Esophagus muscularis mucosa (tissue), 4 donors: ENCODE results near the gene BLOC1S4. TPM values are rescaled to one million over a fixed set of nuclear protein-coding genes. Genes with fewer than 3 reads are reported as not detected.
"Not testable (repeated sequence)": the region's sequence is repeated elsewhere in the genome, so short reads cannot be mapped to it uniquely, and the experiment has no call there.

ENCODE experiments used
- DNase-seq: peaks from one replicate; pipeline ENCODE4 v3.0.0-alpha.2; 2017; ENCODE audit errors: extremely low spot score
- H3K27ac ChIP-seq, 4 donors: fragments of 200-600 bp; sonication (generic); replicated peaks in 1 of 4; 1 replicate in 3 of 4; 2 replicates in 1 of 4; pipeline ENCODE4 v1.5.1; 2016 to 2019; ENCODE audit warnings: mild to moderate bottlenecking in 1 of 4
- H3K27me3 ChIP-seq, 4 donors: fragments of 200-600 bp; sonication (generic); one replicate each; pipeline versions ENCODE4 v1.5.1 to v1.6.0; 2016 to 2019
- H3K36me3 ChIP-seq, 4 donors: fragments of 200-600 bp; sonication (generic); one replicate each; pipeline ENCODE4 v1.5.1; 2016 to 2019
- H3K4me1 ChIP-seq, 4 donors: fragments of 200-600 bp; sonication (generic); one replicate each; pipeline ENCODE4 v1.5.1; 2016 to 2019
- H3K4me3 ChIP-seq, 4 donors: fragments of 200-600 bp; sonication (generic); 1 replicate in 2 of 4; 2 replicates in 2 of 4; pipeline ENCODE4 v1.5.1; 2016 to 2019; ENCODE audit warnings: mild to moderate bottlenecking in 4 of 4, moderate library complexity in 1 of 4
- H3K9me3 ChIP-seq, 4 donors: fragments of 200-600 bp; sonication (generic); 1 replicate in 3 of 4; 2 replicates in 1 of 4; pipeline ENCODE4 v1.5.1; 2016 to 2019
- EP300 ChIP-seq: sonication (generic); formaldehyde crosslinking; IDR thresholded peaks from one replicate; pipeline ENCODE4 v1.6.1; 2017; ENCODE audit warnings: antibody characterized with exemption
- POLR2A ChIP-seq: fragments of 450-650 bp; IDR thresholded peaks from one replicate; pipeline ENCODE4 v1.6.1; 2017; ENCODE audit warnings: antibody characterized with exemption, moderate library complexity, mild to moderate bottlenecking, low read depth
- POLR2AphosphoS5 ChIP-seq, 2 donors: sonication (generic); formaldehyde crosslinking; IDR thresholded peaks; one replicate each; pipeline ENCODE4 v1.6.1; 2017; ENCODE audit warnings: antibody characterized with exemption in 2 of 2
- WGBS: methylation state at CpG from one replicate; pipeline ENCODE4 v1.1.5; 2018; 5-methylcytosine and 5-hydroxymethylcytosine counted together
- intact Hi-C: fragments of 100-400 bp; cut with DNase I; formaldehyde crosslinking; loops from one replicate; pipeline ENCODE4 v1.15.1; 2023
- total RNA-seq, 4 donors: library from RNA; depleted of rRNA; stranded (reverse); fragments of >200 nt; gene quantifications; one replicate each; pipeline versions ENCODE4 v1.1.0 to v1.2.1, GENCODE V29; 2016
- TF ChIP-seq, protein P1 (sequence below), 3 experiments: fragments of 200-600 bp in 2 of 3; fragments of 450-650 bp in 1 of 3; sonication (generic) in 2 of 3; IDR thresholded peaks; one replicate each; pipeline ENCODE4 v1.5.1; 2017 to 2019; ENCODE audit warnings: antibody characterized with exemption in 3 of 3, mild to moderate bottlenecking in 2 of 3, moderate library complexity in 1 of 3

The BLOC1S4 gene
- total RNA-seq, 4 donors from 2014 or later = 15.8 to 21.9 (median 17.9) TPM

DNA sequence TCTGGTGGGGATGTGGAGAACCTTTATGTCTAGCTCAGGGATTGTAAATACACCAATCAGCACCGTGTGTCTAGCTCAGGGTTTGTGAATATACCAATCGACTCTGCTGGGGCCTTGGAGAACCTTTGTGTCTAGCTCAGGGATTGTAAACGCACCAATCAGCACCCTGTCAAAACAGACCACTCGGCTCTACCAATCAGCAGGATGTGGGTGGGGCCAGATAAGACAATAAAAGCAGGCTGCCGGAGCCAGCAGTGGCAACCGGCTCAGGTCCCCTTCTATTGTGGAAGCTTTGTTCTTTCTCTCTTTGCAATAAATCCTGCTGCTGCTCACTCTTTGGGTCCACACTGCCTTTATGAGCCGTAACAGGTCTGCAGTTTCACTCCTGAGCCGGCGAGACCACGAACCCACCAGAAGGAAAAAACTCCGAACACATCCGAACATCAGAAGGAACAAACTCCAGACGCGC is 42.7 kb upstream of the BLOC1S4 start:
- DNase-seq, intact Hi-C loops, H3K27me3 ChIP-seq, H3K9me3 ChIP-seq: not testable (repeated sequence)
- peak overlapping the region; percentile 81 to 96 (median 82) for H3K4me3 ChIP-seq
- 49% methylated on average over 13 of the region's 14 CpGs for WGBS
- H3K27ac ChIP-seq = peak overlapping the region; percentile 85 to 93 (median 88)
- peaks cover 0 to 26% (median 3%) of the 10 kb centered on the region in 4 donors for H3K36me3 ChIP-seq
- peaks cover 27 to 48% (median 46%) of the 10 kb centered on the region in 4 donors for H3K4me1 ChIP-seq
- TF ChIP-seq POLR2AphosphoS5 (IDR thresholded peaks at IDR 0.05) = peak in 1 of 2 donors; percentile 4

DNA sequence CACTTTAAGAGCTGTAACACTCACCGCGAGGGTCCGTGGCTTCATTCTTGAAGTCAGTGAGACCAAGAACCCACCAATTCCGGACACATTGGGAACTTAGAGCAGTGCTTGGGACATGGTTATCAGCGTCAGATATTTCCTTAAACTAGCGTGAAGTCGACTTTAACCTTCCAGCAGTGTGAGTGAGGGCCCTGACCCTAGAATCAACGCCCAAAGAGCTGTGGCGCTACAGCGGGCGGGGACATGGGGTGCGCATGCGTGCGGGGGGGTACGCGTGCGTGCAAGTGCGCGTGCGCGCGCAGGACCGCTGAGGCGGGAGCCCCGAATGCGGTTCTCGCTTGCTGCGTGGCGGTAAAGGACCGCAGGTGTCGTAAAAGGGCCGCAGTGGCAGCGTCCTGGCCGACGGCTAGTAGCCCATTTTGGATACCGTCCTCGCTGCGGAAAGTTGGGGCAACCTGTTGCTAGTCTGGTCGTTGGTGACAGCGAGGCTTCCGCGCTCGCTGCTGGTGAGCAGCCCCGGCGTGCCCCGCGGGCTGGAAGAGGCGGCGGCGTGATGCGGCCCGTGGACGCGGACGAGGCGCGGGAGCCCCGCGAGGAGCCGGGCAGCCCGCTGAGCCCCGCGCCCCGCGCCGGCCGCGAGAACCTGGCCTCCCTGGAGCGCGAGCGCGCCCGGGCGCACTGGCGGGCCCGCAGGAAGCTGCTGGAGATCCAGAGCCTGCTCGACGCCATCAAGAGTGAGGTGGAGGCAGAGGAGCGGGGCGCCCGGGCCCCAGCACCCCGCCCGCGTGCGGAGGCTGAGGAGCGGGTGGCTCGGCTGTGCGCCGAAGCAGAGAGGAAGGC is 42.1 kb upstream of the BLOC1S4 start:
- peaks cover 0 to 27% (median 2%) of the 10 kb centered on the region in 4 donors for H3K36me3 ChIP-seq
- H3K27me3 ChIP-seq = no peaks in the 10 kb centered on the region
- H3K4me1 ChIP-seq = peaks cover 27 to 48% (median 46%) of the 10 kb centered on the region in 4 donors
- peak; percentile 96 for DNase-seq
- 4% methylated on average over 20 of the region's 89 CpGs for WGBS
- no peaks in the 10 kb centered on the region for H3K9me3 ChIP-seq
- peak overlapping the region; percentile 85 to 93 (median 88) for H3K27ac ChIP-seq
- intact Hi-C loops = loop anchor here (1.0 kb wide), 1 partner anchor 35 kb away; the partner anchor contains the start of gene MRFAP1L1
- H3K4me3 ChIP-seq = peak overlapping the region; percentile 81 to 96 (median 82)
- TF ChIP-seq, protein P1, sequence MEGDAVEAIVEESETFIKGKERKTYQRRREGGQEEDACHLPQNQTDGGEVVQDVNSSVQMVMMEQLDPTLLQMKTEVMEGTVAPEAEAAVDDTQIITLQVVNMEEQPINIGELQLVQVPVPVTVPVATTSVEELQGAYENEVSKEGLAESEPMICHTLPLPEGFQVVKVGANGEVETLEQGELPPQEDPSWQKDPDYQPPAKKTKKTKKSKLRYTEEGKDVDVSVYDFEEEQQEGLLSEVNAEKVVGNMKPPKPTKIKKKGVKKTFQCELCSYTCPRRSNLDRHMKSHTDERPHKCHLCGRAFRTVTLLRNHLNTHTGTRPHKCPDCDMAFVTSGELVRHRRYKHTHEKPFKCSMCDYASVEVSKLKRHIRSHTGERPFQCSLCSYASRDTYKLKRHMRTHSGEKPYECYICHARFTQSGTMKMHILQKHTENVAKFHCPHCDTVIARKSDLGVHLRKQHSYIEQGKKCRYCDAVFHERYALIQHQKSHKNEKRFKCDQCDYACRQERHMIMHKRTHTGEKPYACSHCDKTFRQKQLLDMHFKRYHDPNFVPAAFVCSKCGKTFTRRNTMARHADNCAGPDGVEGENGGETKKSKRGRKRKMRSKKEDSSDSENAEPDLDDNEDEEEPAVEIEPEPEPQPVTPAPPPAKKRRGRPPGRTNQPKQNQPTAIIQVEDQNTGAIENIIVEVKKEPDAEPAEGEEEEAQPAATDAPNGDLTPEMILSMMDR (IDR thresholded peaks at IDR 0.05) = peak in 1 of 3 experiments; percentile 6
- TF ChIP-seq POLR2AphosphoS5 (IDR thresholded peaks at IDR 0.05) (peak; percentile 82 to 94), POLR2A (no peak)

DNA sequence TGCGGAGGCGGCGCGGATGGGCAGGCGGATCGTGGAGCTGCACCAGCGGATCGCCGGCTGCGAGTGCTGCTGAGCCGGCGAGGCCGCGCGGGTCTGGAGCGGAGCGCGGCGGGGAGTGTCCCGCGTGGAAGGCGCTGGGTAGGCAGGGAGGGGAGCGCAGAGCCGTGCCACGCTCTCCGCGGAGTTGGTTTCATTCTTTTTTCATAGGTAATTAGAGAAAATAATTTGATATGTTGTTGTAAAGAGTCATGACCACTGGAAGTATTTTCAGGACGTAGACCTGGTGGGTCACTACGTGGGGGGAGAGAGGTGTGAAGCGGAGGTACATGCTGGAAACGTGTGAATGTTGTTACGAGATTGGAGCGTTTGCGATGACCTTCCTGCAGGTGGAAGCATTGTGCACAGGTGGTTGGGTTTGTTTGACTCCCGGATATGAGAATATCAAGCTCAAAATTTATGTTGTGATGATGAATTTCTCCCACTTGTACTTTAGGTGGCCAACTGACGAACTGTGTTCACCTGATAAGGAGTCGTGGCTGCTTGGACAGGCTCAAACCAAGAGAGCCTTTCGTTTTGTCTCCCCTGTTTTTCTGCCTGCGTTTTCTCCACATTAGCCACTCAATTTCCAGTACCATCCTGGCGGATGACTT is 41.3 kb upstream of the BLOC1S4 start:
- Histone ChIP-seq H3K27ac (peak overlapping the region; percentile 85 to 93 (median 88)), H3K9me3 (no peaks in the 10 kb centered on the region), H3K27me3 (no peaks in the 10 kb centered on the region), H3K4me1 (peaks cover 27 to 48% (median 46%) of the 10 kb centered on the region in 4 donors), H3K4me3 (peak overlapping the region; percentile 81 to 96 (median 82)), H3K36me3 (peaks cover 0 to 20% (median 1%) of the 10 kb centered on the region in 4 donors)
- TF ChIP-seq POLR2A = no peak
- no peak for TF ChIP-seq POLR2AphosphoS5 (IDR thresholded peaks at IDR 0.05)
- TF ChIP-seq, protein P1 (IDR thresholded peaks at IDR 0.05) = peak in 2 of 3 experiments; percentile 22 to 35
- no peak for TF ChIP-seq EP300
- DNase-seq = no peak
- WGBS = 9% methylated on average over 30 of the region's 40 CpGs
- intact Hi-C loops = loop anchor here (1.0 to 5.0 kb wide), 2 partner anchors 32 to 35 kb away; partner anchors contain the start of genes MRFAP1 and MRFAP1L1

DNA sequence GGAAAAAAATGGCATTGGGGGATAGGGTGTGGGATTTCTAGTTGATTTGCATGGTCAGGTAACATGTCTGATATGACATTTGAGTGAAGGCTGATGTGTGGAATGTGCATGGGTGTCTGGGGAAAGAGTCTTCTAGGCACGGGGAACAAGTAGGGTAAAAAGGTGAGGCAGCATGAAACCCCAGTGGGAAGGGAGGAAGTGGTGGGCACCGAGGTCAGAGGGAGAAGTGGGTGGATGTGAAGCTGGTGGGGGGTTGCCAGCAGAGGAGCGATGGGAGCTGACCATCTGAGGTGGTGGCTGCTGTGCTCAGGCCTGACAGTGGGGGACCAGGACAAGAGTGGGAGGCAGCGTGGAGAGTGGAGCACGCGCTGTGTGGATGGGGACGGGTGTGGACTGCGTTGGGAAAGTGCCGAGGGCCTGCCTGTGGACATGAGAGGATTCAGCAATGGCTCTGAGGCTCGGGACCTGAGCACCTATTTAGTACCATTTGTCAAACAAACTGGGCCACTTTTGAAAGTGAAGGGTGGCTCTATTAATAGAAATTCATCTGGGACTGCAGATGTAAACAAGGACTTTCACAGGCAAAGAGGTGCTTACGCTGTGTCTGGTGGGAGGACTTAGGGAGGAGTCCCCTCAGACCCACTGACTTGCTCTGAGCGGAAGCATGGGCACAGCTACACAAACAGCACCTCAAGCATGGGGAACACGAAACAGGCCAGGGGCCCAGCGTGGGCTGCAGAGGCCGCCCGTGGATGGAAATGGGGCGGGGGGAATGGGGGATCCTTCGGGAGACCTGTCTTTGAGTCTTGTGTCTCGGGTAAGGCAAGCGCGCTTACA is 39.0 kb upstream of the BLOC1S4 start:
- TF ChIP-seq POLR2AphosphoS5 (IDR thresholded peaks at IDR 0.05) (no peak), EP300 (no peak), POLR2A (no peak)
- TF ChIP-seq, protein P1 (IDR thresholded peaks at IDR 0.05) = no peak
- peak overlapping the region in 2 of 4 donors; percentile 22 to 65 for H3K27ac ChIP-seq
- intact Hi-C loops = loop anchor here (5.0 kb wide), 1 partner anchor 35 kb away; the partner anchor contains the start of gene MRFAP1

More for the DNA sequence above, 39.0 kb upstream of the BLOC1S4 start:
- Histone ChIP-seq H3K36me3 (peaks cover 0 to 9% (median 1%) of the 10 kb centered on the region in 4 donors), H3K4me3 (no peak overlapping the region), H3K27me3 (no peaks in the 10 kb centered on the region), H3K9me3 (no peaks in the 10 kb centered on the region), H3K4me1 (peaks cover 27 to 48% (median 46%) of the 10 kb centered on the region in 4 donors)
- DNase-seq = no peak
- 76% methylated on average over 20 of the region's 21 CpGs for WGBS
